Omental fat pad (tissue), 4 donors: Measurements from ENCODE around the gene MFAP3L. TPM values are rescaled to one million over a fixed set of nuclear protein-coding genes. Genes with fewer than 3 reads are reported as not detected.

ENCODE experiments used
- ATAC-seq: fragments of 150-250 bp; one replicate; pipeline ENCODE4 v1.9.1; 2016; ENCODE audit warnings: mild to moderate bottlenecking, moderate library complexity; ENCODE audit not compliant: low FRiP score
- DNase-seq: peaks from one replicate; pipeline ENCODE4 v3.0.0-alpha.2; 2019; ENCODE audit warnings: low spot score
- CTCF ChIP-seq, 3 donors: fragments of 450-650 bp; IDR thresholded peaks; one replicate each; pipeline ENCODE4 v1.5.1; 2016 to 2017; ENCODE audit warnings: antibody characterized with exemption in 3 of 3, mild to moderate bottlenecking in 3 of 3, moderate library complexity in 2 of 3
- total RNA-seq, 4 donors: library from RNA; depleted of rRNA; stranded (reverse); fragments of >200 nt; gene quantifications; one replicate each; pipeline ENCODE4 v1.1.0, GENCODE V29; 2016

Gene MFAP3L
- total RNA-seq, 4 donors from 2014 or later: 4.0 to 14.2 (median 9.4) TPM

DNA sequence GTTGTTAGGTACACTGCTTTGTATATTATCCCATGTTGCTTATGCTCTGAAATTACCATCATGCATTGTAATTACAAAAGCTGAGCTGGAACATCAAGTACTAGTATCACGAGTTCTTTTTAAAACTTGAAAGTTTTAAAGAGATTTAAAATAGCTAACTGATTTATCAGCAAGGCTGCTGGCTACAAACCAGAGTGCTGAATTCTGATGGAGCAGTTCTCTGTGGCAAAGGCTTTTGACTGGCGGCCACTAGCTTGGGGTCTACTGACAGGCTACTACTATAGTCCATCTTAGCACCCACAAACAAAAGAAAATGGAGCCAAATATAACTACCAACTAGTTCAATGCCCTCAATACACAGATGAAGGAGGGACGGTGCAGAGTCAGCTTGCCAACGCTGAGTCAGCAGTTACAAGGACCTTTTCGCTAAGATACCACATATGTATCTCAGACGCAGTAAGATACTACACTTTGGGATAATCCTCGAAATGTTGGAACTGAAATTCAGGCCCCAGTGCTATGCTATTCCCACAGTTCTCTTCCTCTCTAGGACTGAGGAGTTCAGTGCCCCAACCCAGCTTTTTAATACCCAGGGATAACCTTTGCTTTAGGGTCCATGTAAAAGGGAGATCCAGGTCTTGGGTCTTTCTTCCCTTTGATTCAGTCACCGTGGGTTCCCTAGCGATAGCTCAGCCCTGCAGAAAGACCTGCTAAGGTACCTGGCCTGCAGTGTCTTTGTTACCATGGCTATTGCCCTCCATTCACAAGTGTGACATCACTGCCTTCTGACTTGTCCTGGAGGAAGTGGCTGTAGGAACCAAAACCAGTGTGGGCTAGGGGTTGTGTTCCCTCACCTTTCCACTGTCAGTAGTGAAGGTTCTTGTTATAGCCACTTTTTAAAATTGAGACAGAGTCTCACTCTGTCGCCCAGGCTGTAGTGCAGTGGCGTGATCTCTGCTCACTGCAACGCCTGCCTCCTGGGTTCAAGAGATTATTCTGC, 22.8 kb downstream of the MFAP3L start:
- DNase-seq (no peak), ATAC-seq (no peak)
- TF ChIP-seq CTCF (IDR thresholded peaks at IDR 0.05): no peak

- no peak for DNase-seq
- no peak for ATAC-seq
- no peak for TF ChIP-seq CTCF (IDR thresholded peaks at IDR 0.05)
Measured at GRCh38 chr4:170001745-170002267, 24.4 kb downstream of the MFAP3L start.

- TF ChIP-seq CTCF (IDR thresholded peaks at IDR 0.05): no peak
- no peak for DNase-seq
- no peak for ATAC-seq
Measured at GRCh38 chr4:170001011-170001744, 25.0 kb downstream of the MFAP3L start.

DNA sequence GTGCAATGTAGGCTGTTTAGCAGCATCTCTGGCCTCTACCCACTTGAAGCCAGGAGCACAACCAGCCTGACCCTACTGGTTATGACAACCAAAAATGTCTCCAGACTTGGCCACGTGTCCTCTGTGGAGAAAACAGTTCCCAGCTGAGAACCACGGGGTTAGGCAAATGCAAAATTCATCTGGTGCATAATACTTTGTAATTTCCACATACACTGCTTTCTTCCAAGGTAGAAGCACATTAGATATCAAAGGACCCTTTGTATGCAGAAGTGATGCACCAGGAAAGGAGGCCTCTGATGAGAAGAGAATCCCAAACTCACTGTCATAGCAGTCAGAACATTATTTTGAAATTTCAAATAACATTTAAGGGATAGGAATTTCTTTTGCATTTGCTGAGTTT, 26.3 kb downstream of the MFAP3L start:
- TF ChIP-seq CTCF (IDR thresholded peaks at IDR 0.05): no peak
- DNase-seq (no peak), ATAC-seq (no peak)

DNA sequence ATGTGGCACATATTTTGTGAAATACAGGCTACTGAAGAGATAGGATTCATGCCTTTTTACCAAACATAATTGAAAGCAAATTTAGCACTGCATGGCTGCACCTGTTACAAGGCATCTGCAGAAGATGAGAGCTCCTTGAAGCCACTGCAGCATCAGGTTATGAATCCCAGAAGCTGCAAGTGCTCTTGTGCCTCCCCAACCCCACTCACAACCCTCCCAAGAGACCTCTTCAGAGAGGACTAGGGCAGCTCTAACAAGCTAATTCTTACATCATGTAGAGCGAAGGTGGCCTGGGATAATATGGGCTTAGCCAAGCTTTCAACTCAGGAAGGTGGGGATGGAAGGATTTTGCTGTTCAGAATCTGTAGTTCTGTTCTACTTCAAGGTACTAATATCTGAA, 27.2 kb downstream of the MFAP3L start:
- no peak for ATAC-seq
- no peak for DNase-seq
- no peak for TF ChIP-seq CTCF (IDR thresholded peaks at IDR 0.05)

DNA sequence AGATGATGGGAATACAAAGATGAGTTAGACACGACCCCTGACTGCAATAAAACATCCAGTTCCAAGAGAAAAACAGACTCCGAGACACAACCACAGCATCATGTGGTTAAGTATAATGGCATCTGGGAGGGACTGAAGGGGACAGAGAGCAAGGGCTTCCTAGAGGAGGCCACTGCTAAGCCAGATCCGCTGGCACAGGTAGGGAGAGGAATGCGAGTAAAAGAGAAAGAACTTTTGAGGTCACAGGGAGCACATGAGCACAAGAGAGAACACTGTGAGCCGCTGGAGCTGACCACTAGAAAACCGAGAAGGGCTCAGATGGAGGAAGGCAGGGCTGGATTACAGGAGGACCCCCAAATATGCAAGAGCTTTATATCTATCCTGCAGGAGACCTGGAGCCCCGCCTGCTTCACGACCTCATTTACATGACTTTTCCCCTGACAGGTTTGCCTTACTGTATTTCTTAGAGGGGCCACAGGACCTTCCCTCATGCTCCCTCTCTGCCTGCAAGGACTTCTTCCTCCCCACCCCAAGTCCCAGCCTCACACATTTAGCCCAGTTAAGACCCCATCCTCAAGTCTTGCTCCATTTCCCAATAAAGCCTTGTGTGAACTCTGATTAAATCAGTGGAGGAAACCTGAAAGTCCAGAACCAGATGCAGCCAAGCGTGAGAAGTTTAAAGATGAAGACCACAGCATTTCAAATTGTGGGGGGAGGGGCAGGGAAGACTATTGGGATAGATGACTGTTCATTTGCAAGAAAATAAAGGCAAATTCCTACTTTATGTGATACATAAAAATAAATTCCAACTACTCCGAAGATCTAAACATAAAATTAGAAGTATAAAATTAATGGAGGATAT, 29.6 kb downstream of the MFAP3L start:
- DNase-seq (no peak), ATAC-seq (no peak)
- no peak for TF ChIP-seq CTCF (IDR thresholded peaks at IDR 0.05)
